Measurements from ENCODE around the gene RPP40. TPM values are rescaled to one million over a fixed set of nuclear protein-coding genes. Genes with fewer than 3 reads are reported as not detected.

The RPP40 gene
- total and polyA plus RNA-seq, 2 of the 13 experiments (the other 11 are each of a cell fraction or from before 2014, with no cell fraction given): 18.0 to 41.2 TPM

- TF ChIP-seq REPIN1 (CRISPR knock-in tag; IDR thresholded peaks at IDR 0.05; ENCODE audit: borderline replicate concordance, low read depth): peak; percentile 43; the same call in 1 of the 2 replicates
- peak; percentile 88; the same call in 1 of the 2 replicates for TF ChIP-seq MED13 (CRISPR knock-in tag; IDR thresholded peaks at IDR 0.05)
- TF ChIP-seq KDM1A (CRISPR knock-in tag; IDR thresholded peaks at IDR 0.05): no peak
- TF ChIP-seq ARNT (IDR thresholded peaks at IDR 0.05): no peak
- TF ChIP-seq ZBTB7B (CRISPR knock-in tag; IDR thresholded peaks at IDR 0.05): peak; percentile 73
- no peak; the same call in 1 of the 2 replicates for TF ChIP-seq ZMYM2 (CRISPR knock-in tag; IDR thresholded peaks at IDR 0.05)
- peak; percentile 50; the same call in 1 of the 2 replicates for TF ChIP-seq ZC3H13 (CRISPR knock-in tag; IDR thresholded peaks at IDR 0.05)
- peak; percentile 91 for TF ChIP-seq HDAC1 (CRISPR knock-in tag; IDR thresholded peaks at IDR 0.05)
- TF ChIP-seq ZNF556 (CRISPR knock-in tag; IDR thresholded peaks at IDR 0.05; ENCODE audit: borderline replicate concordance): no peak
- TF ChIP-seq ZNF513 (CRISPR knock-in tag; conservative IDR thresholded peaks at IDR 0.05): peak; percentile 84; the same call in 1 of the 2 replicates
- no peak for TF ChIP-seq ZNF24 (IDR thresholded peaks at IDR 0.05)
- peak; percentile 64; the same call in 1 of the 2 replicates for TF ChIP-seq ZNF230 (CRISPR knock-in tag; IDR thresholded peaks at IDR 0.05)
- no peak; the same call in 1 of the 2 replicates for TF ChIP-seq ZNF703 (CRISPR knock-in tag; IDR thresholded peaks at IDR 0.05; ENCODE audit: borderline replicate concordance)
- no peak; the same call in 1 of the 2 replicates for TF ChIP-seq ZNF614 (CRISPR knock-in tag; IDR thresholded peaks at IDR 0.05; ENCODE audit: borderline replicate concordance)
- peak; percentile 92 for TF ChIP-seq MTERF4 (CRISPR knock-in tag; IDR thresholded peaks at IDR 0.05)
- 0 out of 2 replicates have a peak, but pooled peaks have one; percentile 13 for TF ChIP-seq ZNF383 (CRISPR knock-in tag; IDR thresholded peaks at IDR 0.05; ENCODE audit: borderline replicate concordance)
- peak; percentile 73; the same call in 1 of the 2 replicates for TF ChIP-seq FOXC1 (CRISPR knock-in tag; IDR thresholded peaks at IDR 0.05; ENCODE audit: borderline replicate concordance)
- no peak for TF ChIP-seq ZBTB2 (CRISPR knock-in tag; IDR thresholded peaks at IDR 0.05; ENCODE audit: low read depth)
- TF ChIP-seq TFDP2 (CRISPR knock-in tag; IDR thresholded peaks at IDR 0.05): peak; percentile 86
- TF ChIP-seq TCF7L2 (IDR thresholded peaks at IDR 0.05; ENCODE audit: low read depth, low read length): no peak
- no peak for TF ChIP-seq ZBTB3 (CRISPR knock-in tag; IDR thresholded peaks at IDR 0.05; ENCODE audit: borderline replicate concordance, low read depth)
- no peak; the same call in 1 of the 2 replicates for TF ChIP-seq ZNF737 (CRISPR knock-in tag; IDR thresholded peaks at IDR 0.05; ENCODE audit: borderline replicate concordance)
- TF ChIP-seq XBP1 (CRISPR knock-in tag; IDR thresholded peaks at IDR 0.05): peak; percentile 81; the same call in 1 of the 2 replicates
- no peak for TF ChIP-seq ZNF780A (CRISPR knock-in tag; IDR thresholded peaks at IDR 0.05)
- TF ChIP-seq RXRB (CRISPR knock-in tag; IDR thresholded peaks at IDR 0.05; ENCODE audit: borderline replicate concordance): peak; percentile 9; the same call in 1 of the 2 replicates
These were observed at the start of gene RPP40 (continued) for GRCh38 chr6:5003604-5004372.
